Caco-2 (cell line): ENCODE data around the gene TGM5. TPM values are rescaled to one million over a fixed set of nuclear protein-coding genes. Genes with fewer than 3 reads are reported as not detected.

ENCODE experiments used
- BruUV-seq: library from RNA; stranded (reverse); fragments of 400-500 nt; replicated peaks from 2 replicates; lab custom pipeline; 2021; lab: Mats Ljungman, UMichigan
- CTCF ChIA-PET: fragments of 300-600 bp; sonication (Branson Sonifier 250); formaldehyde crosslinking; loops from one replicate; lab custom pipeline; 2022; ENCODE audit warnings: antibody characterized with exemption; lab: Charles Lee
- POLR2A ChIA-PET: fragments of 300-600 bp; sonication (Branson Sonifier 250); formaldehyde crosslinking; loops from one replicate; lab custom pipeline; 2022; ENCODE audit warnings: antibody characterized with exemption; lab: Charles Lee
- DNase-seq, 2 experiments: peaks; one replicate each; pipeline versions ENCODE4 v3.0.0 to v3.0.0-alpha.2; 2020 to 2022
- H3K27me3 ChIP-seq: replicated peaks from 2 replicates; pipeline ENCODE4 v1.6.0; 2011; ENCODE audit warnings: low read length; ENCODE audit not compliant: control insufficient read depth, insufficient read depth
- H3K36me3 ChIP-seq: 2 replicates; pipeline ENCODE4 v1.5.1; 2011; ENCODE audit warnings: low read length; ENCODE audit not compliant: control insufficient read depth, insufficient read depth
- H3K4me1 ChIP-seq: fragments of 250-450 bp; sonication (Bioruptor Pico); 2 replicates; pipeline ENCODE4 v1.5.1; 2020; ENCODE audit warnings: mild to moderate bottlenecking
- H3K4me3 ChIP-seq: 2 replicates; pipeline ENCODE4 v1.5.1; 2011; ENCODE audit warnings: low read depth, mild to moderate bottlenecking, control low read depth, low read length
- H3K9me3 ChIP-seq: fragments of 250-450 bp; sonication (Bioruptor Pico); 2 replicates; pipeline ENCODE4 v1.5.1; 2020; ENCODE audit warnings: mild to moderate bottlenecking, moderate library complexity
- H3K27ac Mint-ChIP-seq: one replicate; pipeline ENCODE4 v1.8.0; 2022; ENCODE audit warnings: mixed read lengths; ENCODE audit not compliant: unreplicated experiment
- H3K27me3 Mint-ChIP-seq: one replicate; pipeline ENCODE4 v1.8.0; 2022; ENCODE audit warnings: mixed read lengths; ENCODE audit not compliant: insufficient read depth, unreplicated experiment
- H3K36me3 Mint-ChIP-seq: one replicate; pipeline ENCODE4 v1.8.0; 2022; ENCODE audit warnings: mild to moderate bottlenecking, mixed read lengths; ENCODE audit not compliant: insufficient read depth, unreplicated experiment
- H3K4me1 Mint-ChIP-seq: one replicate; pipeline ENCODE4 v1.8.0; 2022; ENCODE audit warnings: low read depth, mixed read lengths; ENCODE audit not compliant: unreplicated experiment
- H3K4me3 Mint-ChIP-seq: one replicate; pipeline ENCODE4 v1.8.0; 2022; ENCODE audit warnings: mild to moderate bottlenecking, moderate library complexity, mixed read lengths; ENCODE audit not compliant: unreplicated experiment
- H3K9me3 Mint-ChIP-seq: one replicate; pipeline ENCODE4 v1.8.0; 2022; ENCODE audit warnings: mixed read lengths; ENCODE audit not compliant: unreplicated experiment
- intact Hi-C: fragments of 100-400 bp; cut with micrococcal nuclease; formaldehyde crosslinking; loops from one replicate; pipeline ENCODE4 v1.10.0; 2022; ENCODE audit not compliant: unreplicated experiment
- total RNA-seq: library from RNA; stranded (reverse); gene quantifications from 2 replicates; pipeline ENCODE4 v1.2.3, GENCODE V29; 2022
- TF ChIP-seq, protein P1 (sequence below), 2 experiments: fragments of 200-600 bp in 1 of 2; IDR thresholded peaks; 1 replicate in 1 of 2; 2 replicates in 1 of 2; pipeline versions ENCODE4 v1.5.1 to v1.8.0; 2011 to 2022; ENCODE audit warnings: antibody characterized with exemption in 1 of 2, control low read depth in 1 of 2, inconsistent platforms in 1 of 2, low read depth in 1 of 2, low read length in 1 of 2, mild to moderate bottlenecking in 1 of 2, moderate library complexity in 1 of 2; ENCODE audit not compliant: insufficient read depth in 1 of 2, severe bottlenecking in 1 of 2, unreplicated experiment in 1 of 2

Gene TGM5
- total RNA-seq, 1 experiment from 2014 or later: not detected

DNA sequence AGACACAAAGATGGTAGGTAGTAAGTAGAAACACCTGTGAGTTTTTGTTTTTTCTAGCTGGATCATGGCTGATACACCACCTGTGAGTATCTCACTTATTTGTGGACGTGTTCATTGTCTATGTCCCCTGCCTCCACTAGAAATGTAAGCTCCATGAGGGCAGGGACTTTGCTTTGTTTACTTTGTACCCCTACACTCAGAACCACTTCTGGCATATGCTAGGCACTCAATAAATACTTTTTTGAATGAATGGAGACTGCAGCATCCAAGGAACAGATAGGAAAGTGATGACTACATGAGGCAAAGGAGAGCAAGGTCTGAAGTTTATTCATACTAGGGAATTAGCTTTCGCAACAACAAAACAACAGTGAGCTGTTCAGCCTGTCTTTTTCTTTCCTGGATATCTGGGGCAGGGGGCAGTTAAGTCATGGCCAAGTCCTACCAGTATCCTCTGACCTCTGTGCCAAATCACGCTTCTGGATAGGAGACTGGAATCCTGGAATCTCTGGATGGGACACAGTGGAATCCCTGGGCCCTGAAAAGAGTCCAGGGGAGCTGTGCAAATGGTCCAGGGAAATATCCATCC is 34.3 kb downstream of the TGM5 start:
- BruUV-seq: no TSS peak

DNA sequence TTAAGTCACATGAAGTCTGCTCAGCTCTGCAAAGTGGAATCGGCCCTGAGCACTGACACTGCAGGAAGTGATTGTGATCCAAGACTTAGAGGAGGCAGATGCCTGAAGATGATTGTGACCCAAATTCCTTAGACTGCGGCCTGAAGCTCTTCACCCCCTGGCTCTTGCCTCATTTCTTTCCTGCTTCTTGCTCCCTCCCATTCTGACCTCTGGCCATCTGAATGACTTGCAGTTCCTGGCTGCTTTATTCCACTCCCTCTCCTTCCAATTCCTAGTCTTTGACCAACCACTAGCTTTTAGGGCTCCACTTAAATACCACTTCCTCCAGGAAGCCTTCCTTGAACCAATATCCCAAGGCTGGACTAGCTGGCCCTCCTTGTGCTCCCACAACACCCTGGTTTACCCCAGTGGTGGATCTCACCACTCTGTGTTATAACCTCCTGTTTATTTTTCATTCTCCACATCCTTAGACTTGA is 36.0 kb downstream of the TGM5 start:
- no peaks in the 10 kb centered on the region for H3K9me3 ChIP-seq
- H3K4me1 Mint-ChIP-seq: no peaks in the 10 kb centered on the region
- no peaks in the 10 kb centered on the region for H3K36me3 Mint-ChIP-seq
- ChIA-PET POLR2A (no interaction called here), CTCF (no interaction called here)
- TF ChIP-seq, protein P1, sequence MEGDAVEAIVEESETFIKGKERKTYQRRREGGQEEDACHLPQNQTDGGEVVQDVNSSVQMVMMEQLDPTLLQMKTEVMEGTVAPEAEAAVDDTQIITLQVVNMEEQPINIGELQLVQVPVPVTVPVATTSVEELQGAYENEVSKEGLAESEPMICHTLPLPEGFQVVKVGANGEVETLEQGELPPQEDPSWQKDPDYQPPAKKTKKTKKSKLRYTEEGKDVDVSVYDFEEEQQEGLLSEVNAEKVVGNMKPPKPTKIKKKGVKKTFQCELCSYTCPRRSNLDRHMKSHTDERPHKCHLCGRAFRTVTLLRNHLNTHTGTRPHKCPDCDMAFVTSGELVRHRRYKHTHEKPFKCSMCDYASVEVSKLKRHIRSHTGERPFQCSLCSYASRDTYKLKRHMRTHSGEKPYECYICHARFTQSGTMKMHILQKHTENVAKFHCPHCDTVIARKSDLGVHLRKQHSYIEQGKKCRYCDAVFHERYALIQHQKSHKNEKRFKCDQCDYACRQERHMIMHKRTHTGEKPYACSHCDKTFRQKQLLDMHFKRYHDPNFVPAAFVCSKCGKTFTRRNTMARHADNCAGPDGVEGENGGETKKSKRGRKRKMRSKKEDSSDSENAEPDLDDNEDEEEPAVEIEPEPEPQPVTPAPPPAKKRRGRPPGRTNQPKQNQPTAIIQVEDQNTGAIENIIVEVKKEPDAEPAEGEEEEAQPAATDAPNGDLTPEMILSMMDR (IDR thresholded peaks at IDR 0.05; ENCODE audit: insufficient read depth in 1 of 2, low read depth in 1 of 2, low read length in 1 of 2, severe bottlenecking in 1 of 2, unreplicated experiment in 1 of 2): no peak
- intact Hi-C loops: no loop called here
- H3K27ac Mint-ChIP-seq: no peak overlapping the region
- no TSS peak for BruUV-seq
- DNase-seq: no peak
- H3K36me3 ChIP-seq: no peaks in the 10 kb centered on the region
- H3K27me3 Mint-ChIP-seq: peaks cover 6% of the 10 kb centered on the region
- H3K9me3 Mint-ChIP-seq: no peaks in the 10 kb centered on the region
- no peak overlapping the region for H3K4me3 Mint-ChIP-seq
- no peaks in the 10 kb centered on the region for H3K4me1 ChIP-seq
- no peaks in the 10 kb centered on the region for H3K27me3 ChIP-seq
- no peak overlapping the region for H3K4me3 ChIP-seq

More for the DNA sequence above, 34.3 kb downstream of the TGM5 start:
- Histone ChIP-seq H3K4me1 (no peaks in the 10 kb centered on the region), H3K27me3 (no peaks in the 10 kb centered on the region), H3K4me3 (no peak overlapping the region), H3K36me3 (no peaks in the 10 kb centered on the region), H3K9me3 (no peaks in the 10 kb centered on the region)
- H3K27ac Mint-ChIP-seq: no peak overlapping the region
- no peaks in the 10 kb centered on the region for H3K36me3 Mint-ChIP-seq
- H3K4me3 Mint-ChIP-seq: no peak overlapping the region
- ChIA-PET CTCF (interaction anchor here (0.6 kb wide), 1 partner anchor 53 kb away, joined by 3 read pairs; no protein-coding TSS in a partner anchor), POLR2A (no interaction called here)
- intact Hi-C loops: no loop called here
- H3K9me3 Mint-ChIP-seq: no peaks in the 10 kb centered on the region
- peaks cover 6% of the 10 kb centered on the region for H3K27me3 Mint-ChIP-seq
- TF ChIP-seq, protein P1 (IDR thresholded peaks at IDR 0.05; ENCODE audit: insufficient read depth in 1 of 2, low read depth in 1 of 2, low read length in 1 of 2, severe bottlenecking in 1 of 2, unreplicated experiment in 1 of 2): no peak
- DNase-seq: no peak
- no peaks in the 10 kb centered on the region for H3K4me1 Mint-ChIP-seq

DNA sequence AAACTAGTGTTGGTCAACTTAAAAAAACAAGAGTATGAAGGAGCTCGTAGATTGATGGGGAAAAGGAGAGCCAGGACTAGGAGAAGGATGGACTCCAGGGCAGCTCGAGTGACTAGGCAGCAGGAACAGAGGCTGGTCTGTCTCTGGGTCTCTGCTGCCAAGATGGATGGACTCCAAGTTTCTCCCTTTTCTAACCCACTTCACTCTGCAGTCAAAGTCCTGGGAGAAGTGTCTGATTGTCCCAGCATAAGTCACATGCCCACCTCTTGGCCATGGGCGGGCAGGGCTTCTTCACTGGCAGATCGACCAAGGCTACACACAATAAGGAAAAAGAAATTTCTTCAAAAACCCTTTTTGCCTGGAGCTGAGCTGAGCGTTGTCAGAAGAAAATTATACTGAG is 36.8 kb downstream of the TGM5 start:
- no peak for DNase-seq
- intact Hi-C loops: no loop called here
- Mint-ChIP-seq H3K27me3 (peaks cover 5% of the 10 kb centered on the region), H3K36me3 (no peaks in the 10 kb centered on the region), H3K4me1 (no peaks in the 10 kb centered on the region), H3K4me3 (no peak overlapping the region), H3K27ac (no peak overlapping the region), H3K9me3 (no peaks in the 10 kb centered on the region)
- TF ChIP-seq, protein P1 (IDR thresholded peaks at IDR 0.05; ENCODE audit: insufficient read depth in 1 of 2, low read depth in 1 of 2, low read length in 1 of 2, severe bottlenecking in 1 of 2, unreplicated experiment in 1 of 2): no peak
- no peaks in the 10 kb centered on the region for H3K4me1 ChIP-seq
- H3K36me3 ChIP-seq: no peaks in the 10 kb centered on the region
- ChIA-PET CTCF (interaction anchor here (1.5 kb wide), 1 partner anchor 56 kb away, joined by 4 read pairs; no protein-coding TSS in a partner anchor), POLR2A (no interaction called here)
- H3K27me3 ChIP-seq: no peaks in the 10 kb centered on the region
- BruUV-seq: no TSS peak
- H3K4me3 ChIP-seq: no peak overlapping the region
- no peaks in the 10 kb centered on the region for H3K9me3 ChIP-seq
